HFFc6 (cell line): ENCODE results near the gene NCOA1. TPM values are rescaled to one million over a fixed set of nuclear protein-coding genes. Genes with fewer than 3 reads are reported as not detected.

Source experiments
- DNase-seq: peaks from one replicate; pipeline ENCODE4 v3.0.0-alpha.2; 2018
- H3K27ac Mint-ChIP-seq: 2 replicates; pipeline ENCODE4 v1.8.0; 2020; ENCODE audit warnings: mild to moderate bottlenecking, mixed read lengths
- H3K27me3 Mint-ChIP-seq: 2 replicates; pipeline ENCODE4 v1.8.0; 2021; ENCODE audit warnings: mild to moderate bottlenecking, moderate library complexity, mixed read lengths; ENCODE audit not compliant: insufficient read depth
- H3K36me3 Mint-ChIP-seq: 2 replicates; pipeline ENCODE4 v1.8.0; 2021; ENCODE audit warnings: low read depth, mixed read lengths
- H3K4me1 Mint-ChIP-seq: 2 replicates; pipeline ENCODE4 v1.8.0; 2020; ENCODE audit warnings: low read depth, mixed read lengths
- H3K4me3 Mint-ChIP-seq: 2 replicates; pipeline ENCODE4 v1.8.0; 2020; ENCODE audit warnings: mild to moderate bottlenecking, moderate library complexity, mixed read lengths
- H3K9me3 Mint-ChIP-seq: 2 replicates; pipeline ENCODE4 v1.8.0; 2020; ENCODE audit warnings: mild to moderate bottlenecking, mixed read lengths
- CTCF ChIP-seq: fragments of 200-600 bp; sonication (generic); IDR thresholded peaks from 2 replicates; pipeline ENCODE4 v1.5.0; 2021; ENCODE audit warnings: antibody characterized with exemption, mild to moderate bottlenecking
- long read RNA-seq: library from polyadenylated mRNA; unstranded; transcript quantifications from one replicate; pipeline ENCODE4 v2.0.0, GENCODE V29; 2019
- total RNA-seq, 6 experiments: library from RNA; stranded (reverse); fragmentation: NEBNext Ultra II Directional; extraction: Animal tissue kit (Norgen Biotek cat#: 25700); gene quantifications; 2 replicates in 1 of 6; 3 replicates in 5 of 6; pipeline ENCODE4 v1.2.3, GENCODE V29; 2021

NCOA1 gene
- 10 to 100 TPM in 4 of 6 experiments, 1 to 10 TPM in 2; 8.6 to 11.2 (median 10.7) TPM for total RNA-seq
- long read RNA-seq, partial matches to known transcripts = 3 of 7 reads
- long read RNA-seq, other reads (novel, unspliced or antisense) = 4 of 7 reads

GRCh38 chr2:24490690-24491541 lies at the start of gene NCOA1:
Gene NCOA1, plus strand, starts transcription at chr2:24491254. Its CDS starts 167,424 bp downstream, at chr2:24658678.
- peaks cover 32% of the 10 kb centered on the region for H3K4me1 Mint-ChIP-seq
- peak within 1 kb of the TSS; percentile 90 for H3K4me3 Mint-ChIP-seq
- peak within 1 kb of the TSS; percentile 87 for H3K27ac Mint-ChIP-seq
- H3K27me3 Mint-ChIP-seq = peaks cover 2% of the 10 kb centered on the region
- no peak; the same call in 1 of the 2 replicates for TF ChIP-seq CTCF
- no peaks in the 10 kb centered on the region for H3K36me3 Mint-ChIP-seq
- no peaks in the 10 kb centered on the region for H3K9me3 Mint-ChIP-seq
- peak; percentile 84 for DNase-seq

GRCh38 chr2:24448797-24449196 lies 42.3 kb upstream of the NCOA1 start:
- peaks cover 27% of the 10 kb centered on the region for H3K4me1 Mint-ChIP-seq
- H3K36me3 Mint-ChIP-seq = peaks cover 4% of the 10 kb centered on the region; the same call in 1 of the 2 replicates
- H3K9me3 Mint-ChIP-seq = peaks cover 14% of the 10 kb centered on the region
- H3K27ac Mint-ChIP-seq = no peak overlapping the region
- DNase-seq = no peak
- H3K27me3 Mint-ChIP-seq = peaks cover 7% of the 10 kb centered on the region
- no peak overlapping the region for H3K4me3 Mint-ChIP-seq
- no peak for TF ChIP-seq CTCF

- H3K4me1 Mint-ChIP-seq = peaks cover 33% of the 10 kb centered on the region
- no peak overlapping the region for H3K27ac Mint-ChIP-seq
- H3K9me3 Mint-ChIP-seq = peaks cover 14% of the 10 kb centered on the region
- H3K4me3 Mint-ChIP-seq = no peak overlapping the region
- H3K27me3 Mint-ChIP-seq = peaks cover 7% of the 10 kb centered on the region
- TF ChIP-seq CTCF = no peak
- H3K36me3 Mint-ChIP-seq = peaks cover 4% of the 10 kb centered on the region; the same call in 1 of the 2 replicates
- DNase-seq = no peak
These were observed 41.7 kb upstream of the NCOA1 start for GRCh38 chr2:24449344-24449743.

GRCh38 chr2:24451805-24452501 lies 39.1 kb upstream of the NCOA1 start:
- H3K27ac Mint-ChIP-seq = no peak overlapping the region
- H3K4me1 Mint-ChIP-seq = peaks cover 45% of the 10 kb centered on the region
- H3K4me3 Mint-ChIP-seq = peak overlapping the region; percentile 54; the same call in 1 of the 2 replicates

More at GRCh38 chr2:24451805-24452501, 39.1 kb upstream of the NCOA1 start:
- peaks cover 6% of the 10 kb centered on the region; the same call in 1 of the 2 replicates for H3K27me3 Mint-ChIP-seq
- no peak for DNase-seq
- H3K36me3 Mint-ChIP-seq = peaks cover 4% of the 10 kb centered on the region; the same call in 1 of the 2 replicates
- no peak for TF ChIP-seq CTCF
- H3K9me3 Mint-ChIP-seq = peaks cover 14% of the 10 kb centered on the region
